Gastroesophageal sphincter (tissue), 3 donors: ENCODE results near the gene FXYD5.

ENCODE experiments used
- POLR2A ChIP-seq, 2 donors: fragments of 450-650 bp; IDR thresholded peaks; one replicate each; pipeline ENCODE4 v1.6.1; 2017; ENCODE audit warnings: antibody characterized with exemption in 2 of 2, mild to moderate bottlenecking in 2 of 2, moderate library complexity in 1 of 2
- POLR2AphosphoS5 ChIP-seq: sonication (generic); formaldehyde crosslinking; IDR thresholded peaks from one replicate; pipeline ENCODE4 v1.6.1; 2017; ENCODE audit warnings: antibody characterized with exemption
- TF ChIP-seq, protein P1 (sequence below), 4 experiments: fragments of 200-600 bp in 2 of 4; fragments of 450-650 bp in 2 of 4; sonication (generic) in 1 of 4; IDR thresholded peaks; one replicate each; pipeline ENCODE4 v1.5.1; 2017 to 2019; ENCODE audit warnings: antibody characterized with exemption in 4 of 4, mild to moderate bottlenecking in 2 of 4, moderate library complexity in 2 of 4

DNA sequence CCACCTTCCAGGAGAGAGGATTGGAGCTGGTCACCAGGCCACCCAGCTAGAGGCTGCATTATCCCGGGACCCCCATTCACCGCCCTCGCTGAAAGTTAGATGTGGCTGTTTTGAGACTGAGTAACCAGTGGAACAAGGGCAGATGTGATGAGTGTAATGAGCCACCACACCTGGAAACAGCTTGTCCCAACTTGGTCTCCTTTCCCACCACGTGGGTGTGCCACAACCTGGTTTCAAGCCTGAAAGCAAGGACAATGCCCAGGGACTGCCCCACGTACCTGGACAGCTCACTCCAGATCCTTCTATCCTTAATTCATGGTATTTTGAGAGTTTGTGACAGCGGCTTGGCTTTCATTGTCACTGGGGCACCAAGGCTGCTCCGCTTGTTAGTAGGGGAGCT is 26.7 kb upstream of the FXYD5 start:
- TF ChIP-seq POLR2AphosphoS5 (no peak), POLR2A (IDR thresholded peaks at IDR 0.05) (no peak)
- TF ChIP-seq, protein P1, sequence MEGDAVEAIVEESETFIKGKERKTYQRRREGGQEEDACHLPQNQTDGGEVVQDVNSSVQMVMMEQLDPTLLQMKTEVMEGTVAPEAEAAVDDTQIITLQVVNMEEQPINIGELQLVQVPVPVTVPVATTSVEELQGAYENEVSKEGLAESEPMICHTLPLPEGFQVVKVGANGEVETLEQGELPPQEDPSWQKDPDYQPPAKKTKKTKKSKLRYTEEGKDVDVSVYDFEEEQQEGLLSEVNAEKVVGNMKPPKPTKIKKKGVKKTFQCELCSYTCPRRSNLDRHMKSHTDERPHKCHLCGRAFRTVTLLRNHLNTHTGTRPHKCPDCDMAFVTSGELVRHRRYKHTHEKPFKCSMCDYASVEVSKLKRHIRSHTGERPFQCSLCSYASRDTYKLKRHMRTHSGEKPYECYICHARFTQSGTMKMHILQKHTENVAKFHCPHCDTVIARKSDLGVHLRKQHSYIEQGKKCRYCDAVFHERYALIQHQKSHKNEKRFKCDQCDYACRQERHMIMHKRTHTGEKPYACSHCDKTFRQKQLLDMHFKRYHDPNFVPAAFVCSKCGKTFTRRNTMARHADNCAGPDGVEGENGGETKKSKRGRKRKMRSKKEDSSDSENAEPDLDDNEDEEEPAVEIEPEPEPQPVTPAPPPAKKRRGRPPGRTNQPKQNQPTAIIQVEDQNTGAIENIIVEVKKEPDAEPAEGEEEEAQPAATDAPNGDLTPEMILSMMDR (IDR thresholded peaks at IDR 0.05) = no peak
